Erythroblast (primary cell): ENCODE measurements around the gene SNRK.

Experiments used
- GATA1 ChIP-seq: IDR thresholded peaks from 2 replicates; pipeline ENCODE4 v1.6.1; 2011; ENCODE audit warnings: low read depth, mild to moderate bottlenecking, control low read depth, low read length, moderate library complexity
- POLR2A ChIP-seq: IDR thresholded peaks from 2 replicates; pipeline ENCODE4 v1.6.1; 2011; ENCODE audit warnings: mild to moderate bottlenecking, low read length

GRCh38 chr3:43366481-43366880, 80.1 kb downstream of the SNRK start:
- TF ChIP-seq POLR2A (no peak), GATA1 (no peak)
